Liver (tissue), 9 donors: Measurements from ENCODE around the gene SNIP1. TPM values are rescaled to one million over a fixed set of nuclear protein-coding genes. Genes with fewer than 3 reads are reported as not detected.

Experiments used
- DNase-seq: peaks from one replicate; pipeline ENCODE4 v3.0.0-alpha.2; 2017; ENCODE audit warnings: low spot score
- H3K27ac ChIP-seq, 2 donors: one replicate each; pipeline ENCODE4 v1.7.0; 2013; ENCODE audit warnings: inconsistent platforms in 2 of 2, low read length in 2 of 2, control low read depth in 1 of 2, low read depth in 1 of 2, mild to moderate bottlenecking in 1 of 2
- H3K27me3 ChIP-seq, 4 donors: one replicate each; pipeline versions ENCODE4 v1.6.1 to v1.7.0; 2013; ENCODE audit warnings: low read length in 3 of 4, inconsistent platforms in 1 of 4, mild to moderate bottlenecking in 1 of 4, moderate library complexity in 1 of 4; ENCODE audit not compliant: control insufficient read depth in 4 of 4, insufficient read depth in 4 of 4
- H3K36me3 ChIP-seq, 4 donors: one replicate each; pipeline versions ENCODE4 v1.6.1 to v1.7.0; 2013; ENCODE audit warnings: low read length in 3 of 4, mild to moderate bottlenecking in 3 of 4, low read depth in 1 of 4, moderate library complexity in 1 of 4; ENCODE audit not compliant: control insufficient read depth in 4 of 4, insufficient read depth in 3 of 4
- H3K4me1 ChIP-seq, 4 donors: one replicate each; pipeline versions ENCODE4 v1.6.1 to v1.7.0; 2013; ENCODE audit warnings: low read length in 3 of 4, mild to moderate bottlenecking in 3 of 4, moderate library complexity in 1 of 4; ENCODE audit not compliant: control insufficient read depth in 4 of 4, insufficient read depth in 4 of 4
- H3K4me3 ChIP-seq, 3 donors: one replicate each; pipeline versions ENCODE4 v1.6.1 to v1.7.0; 2013; ENCODE audit warnings: low read length in 3 of 3, control low read depth in 1 of 3, low read depth in 1 of 3, mild to moderate bottlenecking in 1 of 3
- H3K9ac ChIP-seq, 2 donors: one replicate each; pipeline ENCODE4 v1.7.0; 2013; ENCODE audit warnings: low read length in 2 of 2, mild to moderate bottlenecking in 2 of 2, moderate library complexity in 2 of 2, control low read depth in 1 of 2, low read depth in 1 of 2
- H3K9me3 ChIP-seq, 4 donors: one replicate each; pipeline versions ENCODE4 v1.6.1 to v1.7.0; 2013; ENCODE audit warnings: low read length in 3 of 4; ENCODE audit not compliant: control insufficient read depth in 4 of 4
- EGR1 ChIP-seq, 2 donors: IDR thresholded peaks; 2 replicates each; pipeline ENCODE4 v1.6.1; 2016 to 2018; ENCODE audit warnings: antibody characterized with exemption in 2 of 2, low read depth in 2 of 2
- FOXA1 ChIP-seq: IDR thresholded peaks from 2 replicates; pipeline ENCODE4 v1.6.1; 2016; ENCODE audit warnings: antibody characterized with exemption
- FOXA2 ChIP-seq: IDR thresholded peaks from 2 replicates; pipeline ENCODE4 v1.6.1; 2016; ENCODE audit warnings: antibody characterized with exemption
- GABPA ChIP-seq, 2 donors: IDR thresholded peaks in 1 of 2; conservative IDR thresholded peaks in 1 of 2; 2 replicates each; pipeline ENCODE4 v1.6.1; 2016; ENCODE audit warnings: antibody characterized with exemption in 2 of 2, mild to moderate bottlenecking in 1 of 2, moderate library complexity in 1 of 2
- HNF4G ChIP-seq: IDR thresholded peaks from 2 replicates; pipeline ENCODE4 v1.6.1; 2016; ENCODE audit warnings: antibody characterized with exemption
- NR2F2 ChIP-seq: IDR thresholded peaks from 2 replicates; pipeline ENCODE4 v1.6.1; 2016; ENCODE audit warnings: antibody characterized with exemption
- RAD21 ChIP-seq, 2 donors: IDR thresholded peaks; 2 replicates each; pipeline ENCODE4 v1.6.1; 2016; ENCODE audit warnings: antibody characterized with exemption in 2 of 2, mild to moderate bottlenecking in 2 of 2
- RXRA ChIP-seq, 2 donors: IDR thresholded peaks; 2 replicates each; pipeline ENCODE4 v1.6.1; 2017 to 2018; ENCODE audit warnings: antibody characterized with exemption in 2 of 2, mild to moderate bottlenecking in 1 of 2
- YY1 ChIP-seq: IDR thresholded peaks from 2 replicates; pipeline ENCODE4 v1.6.1; 2016; ENCODE audit warnings: antibody characterized with exemption, mild to moderate bottlenecking
- WGBS: extraction: QIAGEN DNeasy Blood & Tissue Kit; methylation state at CpG from one replicate; pipeline ENCODE4 v1.1.7; 2013; 5-methylcytosine and 5-hydroxymethylcytosine counted together
- polyA plus RNA-seq, 2 donors: library from polyadenylated mRNA; stranded (reverse) in 1 of 2; unstranded in 1 of 2; fragments of 200-250 nt in 1 of 2; fragments of >200 nt in 1 of 2; fragmentation: Nextera tagmentation in 1 of 2; extraction: Ambion mirVana in 1 of 2; gene quantifications; one replicate each; pipeline versions ENCODE4 v1.2.1 to v1.2.3, GENCODE V29; 2013 to 2015
- total RNA-seq, 2 donors: library from RNA; depleted of rRNA; stranded (reverse); fragments of >200 nt; gene quantifications; one replicate each; pipeline ENCODE4 v1.2.3, GENCODE V29; 2014
- TF ChIP-seq, protein P1 (sequence below): IDR thresholded peaks from 2 replicates; pipeline ENCODE4 v1.6.1; 2016; ENCODE audit warnings: antibody characterized with exemption, mild to moderate bottlenecking
- TF ChIP-seq, protein P2 (sequence below): IDR thresholded peaks from 2 replicates; pipeline ENCODE4 v1.6.1; 2016; ENCODE audit warnings: antibody characterized with exemption
- TF ChIP-seq, protein P3 (sequence below): fragments of 150-350 bp; IDR thresholded peaks from 2 replicates; pipeline ENCODE4 v1.5.1; 2017; ENCODE audit warnings: improper control_type of control experiment, low read depth, low read length; ENCODE audit not compliant: missing input control
- TF ChIP-seq, protein P4 (sequence below): IDR thresholded peaks from 2 replicates; pipeline ENCODE4 v1.6.1; 2016; ENCODE audit warnings: antibody characterized with exemption
- donor health status: healthy.
- donor health status: healthy.
- donor health status: healthy.
- donor health status: healthy.
- donor health status: healthy.

SNIP1 gene
- total and polyA plus RNA-seq, 4 donors = 1.8 to 9.7 (median 5.3) TPM

DNA sequence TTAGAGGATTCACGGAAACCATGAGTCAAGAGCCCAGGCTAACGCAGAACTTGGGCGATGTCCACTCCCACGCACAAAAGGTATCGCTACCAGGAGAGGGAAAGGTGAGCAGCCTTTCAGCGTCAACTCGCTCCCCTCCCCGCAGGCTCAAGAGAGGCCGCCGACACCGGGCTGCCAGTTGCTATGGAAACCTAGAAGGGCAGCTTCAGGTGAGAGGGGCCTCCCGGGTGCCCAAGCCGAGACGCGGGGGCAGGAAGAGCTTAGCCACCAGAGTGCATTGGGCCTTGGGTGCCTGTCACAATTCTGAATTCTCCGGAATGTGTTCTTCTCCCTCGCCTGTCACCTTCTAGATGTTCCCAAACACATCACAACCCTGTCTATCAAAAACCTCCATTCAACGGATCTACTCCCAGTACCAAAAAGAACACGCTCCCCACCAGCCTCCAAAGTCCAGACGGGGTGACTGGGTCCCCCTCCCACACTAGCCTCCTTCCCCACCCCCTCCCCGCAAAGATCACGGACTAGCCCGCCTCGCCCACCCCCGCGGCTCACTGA lies 40.2 kb downstream of the SNIP1 start:
- DNase-seq = peak; percentile 50
- 4% methylated on average over 26 of the region's 26 CpGs for WGBS
- TF ChIP-seq HNF4G (no peak), FOXA2 (no peak)

DNA sequence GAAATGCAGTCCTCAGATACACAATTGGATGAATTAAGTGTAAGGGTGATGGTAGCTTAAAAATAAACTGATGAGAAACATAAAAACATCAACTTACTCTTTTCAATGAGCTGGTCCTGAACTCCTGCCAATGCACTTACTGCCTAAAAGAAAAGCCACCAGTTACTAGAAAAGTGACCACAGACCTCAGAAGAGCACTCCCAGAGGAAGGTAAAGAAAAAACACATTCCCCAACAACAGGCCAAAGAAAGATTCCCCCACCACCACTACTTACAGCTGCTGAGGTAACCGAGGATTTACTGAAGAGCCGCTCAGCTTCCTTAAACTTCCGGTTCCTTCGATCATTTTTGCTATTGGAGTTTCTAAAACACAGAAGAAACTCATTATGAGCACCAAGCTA lies 44.9 kb downstream of the SNIP1 start:
- H3K4me3 ChIP-seq = no peak overlapping the region
- 92% methylated on average over 4 of the region's 4 CpGs for WGBS
- H3K27me3 ChIP-seq = no peaks in the 10 kb centered on the region
- no peak for DNase-seq
- peaks cover 9 to 33% (median 22%) of the 10 kb centered on the region in 4 donors for H3K36me3 ChIP-seq
- TF ChIP-seq, protein P1, sequence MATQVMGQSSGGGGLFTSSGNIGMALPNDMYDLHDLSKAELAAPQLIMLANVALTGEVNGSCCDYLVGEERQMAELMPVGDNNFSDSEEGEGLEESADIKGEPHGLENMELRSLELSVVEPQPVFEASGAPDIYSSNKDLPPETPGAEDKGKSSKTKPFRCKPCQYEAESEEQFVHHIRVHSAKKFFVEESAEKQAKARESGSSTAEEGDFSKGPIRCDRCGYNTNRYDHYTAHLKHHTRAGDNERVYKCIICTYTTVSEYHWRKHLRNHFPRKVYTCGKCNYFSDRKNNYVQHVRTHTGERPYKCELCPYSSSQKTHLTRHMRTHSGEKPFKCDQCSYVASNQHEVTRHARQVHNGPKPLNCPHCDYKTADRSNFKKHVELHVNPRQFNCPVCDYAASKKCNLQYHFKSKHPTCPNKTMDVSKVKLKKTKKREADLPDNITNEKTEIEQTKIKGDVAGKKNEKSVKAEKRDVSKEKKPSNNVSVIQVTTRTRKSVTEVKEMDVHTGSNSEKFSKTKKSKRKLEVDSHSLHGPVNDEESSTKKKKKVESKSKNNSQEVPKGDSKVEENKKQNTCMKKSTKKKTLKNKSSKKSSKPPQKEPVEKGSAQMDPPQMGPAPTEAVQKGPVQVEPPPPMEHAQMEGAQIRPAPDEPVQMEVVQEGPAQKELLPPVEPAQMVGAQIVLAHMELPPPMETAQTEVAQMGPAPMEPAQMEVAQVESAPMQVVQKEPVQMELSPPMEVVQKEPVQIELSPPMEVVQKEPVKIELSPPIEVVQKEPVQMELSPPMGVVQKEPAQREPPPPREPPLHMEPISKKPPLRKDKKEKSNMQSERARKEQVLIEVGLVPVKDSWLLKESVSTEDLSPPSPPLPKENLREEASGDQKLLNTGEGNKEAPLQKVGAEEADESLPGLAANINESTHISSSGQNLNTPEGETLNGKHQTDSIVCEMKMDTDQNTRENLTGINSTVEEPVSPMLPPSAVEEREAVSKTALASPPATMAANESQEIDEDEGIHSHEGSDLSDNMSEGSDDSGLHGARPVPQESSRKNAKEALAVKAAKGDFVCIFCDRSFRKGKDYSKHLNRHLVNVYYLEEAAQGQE = no peak
- TF ChIP-seq GABPA (IDR thresholded peaks at IDR 0.05 in 1 of 2, conservative IDR thresholded peaks at IDR 0.05 in 1 of 2) = no peak
- no peak for TF ChIP-seq EGR1 (IDR thresholded peaks at IDR 0.05; ENCODE audit: low read depth in 2 of 2)
- TF ChIP-seq, protein P2, sequence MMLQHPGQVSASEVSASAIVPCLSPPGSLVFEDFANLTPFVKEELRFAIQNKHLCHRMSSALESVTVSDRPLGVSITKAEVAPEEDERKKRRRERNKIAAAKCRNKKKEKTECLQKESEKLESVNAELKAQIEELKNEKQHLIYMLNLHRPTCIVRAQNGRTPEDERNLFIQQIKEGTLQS = no peak
- TF ChIP-seq, protein P3, sequence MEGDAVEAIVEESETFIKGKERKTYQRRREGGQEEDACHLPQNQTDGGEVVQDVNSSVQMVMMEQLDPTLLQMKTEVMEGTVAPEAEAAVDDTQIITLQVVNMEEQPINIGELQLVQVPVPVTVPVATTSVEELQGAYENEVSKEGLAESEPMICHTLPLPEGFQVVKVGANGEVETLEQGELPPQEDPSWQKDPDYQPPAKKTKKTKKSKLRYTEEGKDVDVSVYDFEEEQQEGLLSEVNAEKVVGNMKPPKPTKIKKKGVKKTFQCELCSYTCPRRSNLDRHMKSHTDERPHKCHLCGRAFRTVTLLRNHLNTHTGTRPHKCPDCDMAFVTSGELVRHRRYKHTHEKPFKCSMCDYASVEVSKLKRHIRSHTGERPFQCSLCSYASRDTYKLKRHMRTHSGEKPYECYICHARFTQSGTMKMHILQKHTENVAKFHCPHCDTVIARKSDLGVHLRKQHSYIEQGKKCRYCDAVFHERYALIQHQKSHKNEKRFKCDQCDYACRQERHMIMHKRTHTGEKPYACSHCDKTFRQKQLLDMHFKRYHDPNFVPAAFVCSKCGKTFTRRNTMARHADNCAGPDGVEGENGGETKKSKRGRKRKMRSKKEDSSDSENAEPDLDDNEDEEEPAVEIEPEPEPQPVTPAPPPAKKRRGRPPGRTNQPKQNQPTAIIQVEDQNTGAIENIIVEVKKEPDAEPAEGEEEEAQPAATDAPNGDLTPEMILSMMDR = no peak
- TF ChIP-seq FOXA1 = no peak
- no peak for TF ChIP-seq FOXA2
- TF ChIP-seq HNF4G = no peak
- TF ChIP-seq, protein P4, sequence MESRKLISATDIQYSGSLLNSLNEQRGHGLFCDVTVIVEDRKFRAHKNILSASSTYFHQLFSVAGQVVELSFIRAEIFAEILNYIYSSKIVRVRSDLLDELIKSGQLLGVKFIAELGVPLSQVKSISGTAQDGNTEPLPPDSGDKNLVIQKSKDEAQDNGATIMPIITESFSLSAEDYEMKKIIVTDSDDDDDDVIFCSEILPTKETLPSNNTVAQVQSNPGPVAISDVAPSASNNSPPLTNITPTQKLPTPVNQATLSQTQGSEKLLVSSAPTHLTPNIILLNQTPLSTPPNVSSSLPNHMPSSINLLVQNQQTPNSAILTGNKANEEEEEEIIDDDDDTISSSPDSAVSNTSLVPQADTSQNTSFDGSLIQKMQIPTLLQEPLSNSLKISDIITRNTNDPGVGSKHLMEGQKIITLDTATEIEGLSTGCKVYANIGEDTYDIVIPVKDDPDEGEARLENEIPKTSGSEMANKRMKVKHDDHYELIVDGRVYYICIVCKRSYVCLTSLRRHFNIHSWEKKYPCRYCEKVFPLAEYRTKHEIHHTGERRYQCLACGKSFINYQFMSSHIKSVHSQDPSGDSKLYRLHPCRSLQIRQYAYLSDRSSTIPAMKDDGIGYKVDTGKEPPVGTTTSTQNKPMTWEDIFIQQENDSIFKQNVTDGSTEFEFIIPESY = no peak
- TF ChIP-seq RAD21 (IDR thresholded peaks at IDR 0.05) = no peak
- no peak for TF ChIP-seq RXRA (IDR thresholded peaks at IDR 0.05)
- TF ChIP-seq NR2F2 = no peak
- no peak for TF ChIP-seq YY1
- no peaks in the 10 kb centered on the region for H3K9me3 ChIP-seq
- H3K27ac ChIP-seq = no peak overlapping the region
- H3K4me1 ChIP-seq = peaks cover 3 to 8% (median 5%) of the 10 kb centered on the region in 4 donors
- no peak overlapping the region for H3K9ac ChIP-seq

More for the DNA sequence above, 40.2 kb downstream of the SNIP1 start:
- H3K4me1 ChIP-seq = peaks cover 3 to 15% (median 5%) of the 10 kb centered on the region in 4 donors
- peaks cover 7 to 14% (median 11%) of the 10 kb centered on the region in 4 donors for H3K36me3 ChIP-seq
- no peaks in the 10 kb centered on the region for H3K27me3 ChIP-seq
- peak overlapping the region; percentile 99 for H3K27ac ChIP-seq
- peak overlapping the region; percentile 15 to 66 for H3K9ac ChIP-seq
- no peaks in the 10 kb centered on the region for H3K9me3 ChIP-seq
- H3K4me3 ChIP-seq = peak overlapping the region; percentile 79 to 99 (median 86)
